Measurements from ENCODE around the gene NECTIN2.
A peak's percentile ranks its signal among the peaks of the same experiment; 100 is the strongest.
"Not testable (repeated sequence)": the region's sequence is repeated elsewhere in the genome, so short reads cannot be mapped to it uniquely, and the experiment has no call there.

Gene NECTIN2

DNA sequence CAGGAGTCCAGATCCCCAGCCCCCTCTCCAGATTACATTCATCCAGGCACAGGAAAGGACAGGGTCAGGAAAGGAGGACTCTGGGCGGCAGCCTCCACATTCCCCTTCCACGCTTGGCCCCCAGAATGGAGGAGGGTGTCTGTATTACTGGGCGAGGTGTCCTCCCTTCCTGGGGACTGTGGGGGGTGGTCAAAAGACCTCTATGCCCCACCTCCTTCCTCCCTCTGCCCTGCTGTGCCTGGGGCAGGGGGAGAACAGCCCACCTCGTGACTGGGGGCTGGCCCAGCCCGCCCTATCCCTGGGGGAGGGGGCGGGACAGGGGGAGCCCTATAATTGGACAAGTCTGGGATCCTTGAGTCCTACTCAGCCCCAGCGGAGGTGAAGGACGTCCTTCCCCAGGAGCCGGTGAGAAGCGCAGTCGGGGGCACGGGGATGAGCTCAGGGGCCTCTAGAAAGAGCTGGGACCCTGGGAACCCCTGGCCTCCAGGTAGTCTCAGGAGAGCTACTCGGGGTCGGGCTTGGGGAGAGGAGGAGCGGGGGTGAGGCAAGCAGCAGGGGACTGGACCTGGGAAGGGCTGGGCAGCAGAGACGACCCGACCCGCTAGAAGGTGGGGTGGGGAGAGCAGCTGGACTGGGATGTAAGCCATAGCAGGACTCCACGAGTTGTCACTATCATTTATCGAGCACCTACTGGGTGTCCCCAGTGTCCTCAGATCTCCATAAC lies 59.5 kb downstream of the NECTIN2 start, which contains the start of gene APOE:
TSS of gene APOE (plus strand) at position 360 of the 724 bp plus-strand sequence. CDS start 829 bp downstream, outside the sequence.
- no peak for DNase-seq (ENCODE audit: low read depth in 1 of 2, low spot score in 1 of 2)

DNA sequence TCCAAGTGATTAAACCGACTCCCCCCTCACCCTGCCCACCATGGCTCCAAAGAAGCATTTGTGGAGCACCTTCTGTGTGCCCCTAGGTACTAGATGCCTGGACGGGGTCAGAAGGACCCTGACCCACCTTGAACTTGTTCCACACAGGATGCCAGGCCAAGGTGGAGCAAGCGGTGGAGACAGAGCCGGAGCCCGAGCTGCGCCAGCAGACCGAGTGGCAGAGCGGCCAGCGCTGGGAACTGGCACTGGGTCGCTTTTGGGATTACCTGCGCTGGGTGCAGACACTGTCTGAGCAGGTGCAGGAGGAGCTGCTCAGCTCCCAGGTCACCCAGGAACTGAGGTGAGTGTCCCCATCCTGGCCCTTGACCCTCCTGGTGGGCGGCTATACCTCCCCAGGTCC lies 61.5 kb downstream of the NECTIN2 start:
- DNase-seq (ENCODE audit: low read depth in 1 of 2, low spot score in 1 of 2), result no peak

GRCh38 chr19:44908074-44908835 lies 62.2 kb downstream of the NECTIN2 start:
- DNase-seq (ENCODE audit: low read depth in 1 of 2, low spot score in 1 of 2), result no peak

- DNase-seq (ENCODE audit: low read depth in 1 of 2, low spot score in 1 of 2), result no peak
Observed at GRCh38 chr19:44908836-44909261, 62.8 kb downstream of the NECTIN2 start.

DNA sequence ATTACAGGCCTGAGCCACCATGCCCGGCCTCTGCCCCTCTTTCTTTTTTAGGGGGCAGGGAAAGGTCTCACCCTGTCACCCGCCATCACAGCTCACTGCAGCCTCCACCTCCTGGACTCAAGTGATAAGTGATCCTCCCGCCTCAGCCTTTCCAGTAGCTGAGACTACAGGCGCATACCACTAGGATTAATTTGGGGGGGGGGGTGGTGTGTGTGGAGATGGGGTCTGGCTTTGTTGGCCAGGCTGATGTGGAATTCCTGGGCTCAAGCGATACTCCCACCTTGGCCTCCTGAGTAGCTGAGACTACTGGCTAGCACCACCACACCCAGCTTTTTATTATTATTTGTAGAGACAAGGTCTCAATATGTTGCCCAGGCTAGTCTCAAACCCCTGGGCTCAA lies 63.7 kb downstream of the NECTIN2 start:
- DNase-seq (ENCODE audit: low read depth in 1 of 2, low spot score in 1 of 2), result no peak

DNA sequence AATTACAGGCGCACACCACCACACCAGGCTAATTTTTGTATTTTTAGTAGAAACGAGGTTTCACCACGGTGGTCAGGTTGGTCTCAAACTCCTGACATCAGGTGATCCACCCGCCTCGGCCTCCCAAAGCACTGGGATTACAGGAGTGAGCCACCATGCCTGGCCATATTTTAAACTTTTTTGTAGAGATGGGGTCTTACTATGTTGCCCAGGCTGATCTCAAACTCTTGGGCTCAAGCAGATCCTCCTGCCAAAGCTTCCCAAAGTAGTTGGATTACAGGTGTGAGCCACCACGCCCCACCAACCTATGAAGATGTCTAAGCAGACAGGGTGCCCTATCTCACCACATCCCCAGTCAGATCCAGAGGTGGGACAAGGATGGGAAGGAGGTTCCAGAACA lies 65.8 kb downstream of the NECTIN2 start:
- not testable (repeated sequence) for DNase-seq (ENCODE audit: low read depth in 1 of 2, low spot score in 1 of 2)

GRCh38 chr19:44912854-44913253 lies 66.8 kb downstream of the NECTIN2 start:
- DNase-seq (ENCODE audit: low read depth in 1 of 2, low spot score in 1 of 2), result no peak

GRCh38 chr19:44913512-44914432 lies 67.7 kb downstream of the NECTIN2 start:
- DNase-seq (ENCODE audit: low read depth in 1 of 2, low spot score in 1 of 2), result not testable (repeated sequence)

DNA sequence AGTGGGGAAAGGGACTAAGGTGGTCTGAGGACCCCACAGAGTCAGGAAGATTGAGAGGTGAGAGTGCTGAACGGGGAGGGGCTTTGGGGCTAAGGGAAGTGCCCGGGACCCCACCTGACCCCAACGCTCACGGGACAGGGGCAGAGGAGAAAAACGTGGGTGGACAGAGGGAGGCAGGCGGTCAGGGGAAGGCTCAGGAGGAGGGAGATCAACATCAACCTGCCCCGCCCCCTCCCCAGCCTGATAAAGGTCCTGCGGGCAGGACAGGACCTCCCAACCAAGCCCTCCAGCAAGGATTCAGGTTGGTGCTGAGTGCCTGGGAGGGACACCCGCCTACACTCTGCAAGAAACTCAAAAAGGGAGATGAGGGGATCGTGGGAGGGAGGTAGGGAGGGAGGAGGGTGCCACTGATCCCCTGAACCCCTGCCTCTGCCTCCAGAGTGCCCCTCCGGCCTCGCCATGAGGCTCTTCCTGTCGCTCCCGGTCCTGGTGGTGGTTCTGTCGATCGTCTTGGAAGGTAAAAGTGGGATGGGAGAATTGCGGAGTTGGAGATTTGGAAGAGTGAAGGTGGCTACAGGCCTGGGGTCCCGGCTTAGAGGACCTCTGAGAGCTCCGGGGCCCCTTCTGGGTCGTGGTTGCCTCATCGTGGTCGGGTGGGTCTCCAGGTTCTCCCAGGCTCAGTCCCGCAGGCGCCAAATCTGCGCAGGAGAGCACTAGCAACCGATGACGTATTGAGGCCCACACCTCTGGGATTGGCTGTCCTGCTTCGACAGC lies 68.5 kb downstream of the NECTIN2 start, which contains the start of gene APOC1:
TSS of gene APOC1 (plus strand) at position 176 of the 774 bp plus-strand sequence. CDS start at position 460, 284 bp downstream.
- peak; percentile 36 to 61 for DNase-seq (ENCODE audit: low read depth in 1 of 2, low spot score in 1 of 2)

GRCh38 chr19:44924243-44924725 lies 78.2 kb downstream of the NECTIN2 start:
- no peak for DNase-seq (ENCODE audit: low read depth in 1 of 2, low spot score in 1 of 2)

- no peak for DNase-seq (ENCODE audit: low read depth in 1 of 2, low spot score in 1 of 2)
Observed at GRCh38 chr19:44925114-44925891, 79.2 kb downstream of the NECTIN2 start.

GRCh38 chr19:44926245-44927077 lies 80.4 kb downstream of the NECTIN2 start:
- DNase-seq (ENCODE audit: low read depth in 1 of 2, low spot score in 1 of 2), result not testable (repeated sequence)

DNA sequence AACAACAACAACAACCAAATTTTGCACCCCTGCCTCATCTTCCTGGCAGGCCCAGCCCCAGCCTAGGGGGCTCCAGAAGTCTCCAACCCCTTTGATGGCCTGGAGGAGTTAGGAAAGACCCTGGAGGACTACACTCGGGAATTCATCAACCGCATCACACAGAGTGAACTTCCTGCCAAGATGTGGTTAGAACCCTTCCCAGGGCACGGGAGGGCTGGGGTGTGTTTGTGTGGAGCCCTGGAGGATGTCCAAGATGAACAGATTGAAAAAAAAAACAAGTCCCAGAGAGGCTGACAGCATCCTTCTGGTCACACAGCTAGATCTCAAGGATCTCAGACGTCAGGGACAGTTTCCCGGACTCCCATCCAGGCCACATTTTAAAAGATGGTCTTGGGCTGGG lies 81.6 kb downstream of the NECTIN2 start:
- no peak for DNase-seq (ENCODE audit: low read depth in 1 of 2, low spot score in 1 of 2)

DNA sequence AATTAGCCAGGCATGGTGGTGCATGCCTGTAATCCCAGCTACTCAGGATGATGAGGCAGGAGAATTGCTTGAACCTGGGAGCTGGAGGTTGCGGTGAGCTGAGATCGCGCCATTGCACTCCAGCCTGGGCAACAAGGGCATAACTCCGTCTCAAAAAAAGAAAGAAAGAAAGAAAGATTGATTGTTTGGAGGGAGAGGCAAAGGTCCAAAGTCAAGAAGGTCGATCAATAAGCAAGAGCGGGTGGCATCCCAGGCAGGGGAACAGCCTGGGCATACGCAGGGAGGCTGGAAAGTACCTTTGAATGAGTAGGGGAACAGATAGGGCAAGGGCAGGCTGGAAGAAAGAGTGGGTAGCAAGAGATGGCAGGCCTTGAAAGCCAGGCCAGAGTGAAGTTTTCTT lies 84.0 kb downstream of the NECTIN2 start:
- DNase-seq (ENCODE audit: low read depth in 1 of 2, low spot score in 1 of 2), result no peak

DNA sequence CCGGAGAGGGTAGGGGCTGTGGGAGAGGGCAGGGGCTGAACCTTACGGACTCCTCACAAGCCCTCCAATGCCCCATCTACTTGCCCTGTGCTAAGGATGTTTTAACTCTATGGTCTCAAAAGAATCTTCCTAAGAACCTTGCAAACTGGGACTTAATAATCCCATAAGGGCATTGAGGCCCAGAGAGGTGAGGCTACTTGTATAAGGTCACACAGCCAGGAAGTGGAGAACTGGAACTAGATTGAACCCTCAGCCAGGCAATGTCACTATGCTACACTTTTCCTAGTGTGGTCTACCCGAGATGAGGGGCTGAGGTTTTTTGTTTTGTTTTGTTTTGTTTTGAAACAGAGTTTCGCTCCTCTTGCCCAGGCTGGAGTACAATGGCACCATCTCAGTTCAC lies 85.4 kb downstream of the NECTIN2 start:
- DNase-seq (ENCODE audit: low read depth in 1 of 2, low spot score in 1 of 2), result no peak
